Measurements from ENCODE around the gene RAD18. TPM values are rescaled to one million over a fixed set of nuclear protein-coding genes. Genes with fewer than 3 reads are reported as not detected.

Gene RAD18
- total and polyA plus RNA-seq, 12 donors = 2.0 to 11.4 (median 8.5) TPM

DNA sequence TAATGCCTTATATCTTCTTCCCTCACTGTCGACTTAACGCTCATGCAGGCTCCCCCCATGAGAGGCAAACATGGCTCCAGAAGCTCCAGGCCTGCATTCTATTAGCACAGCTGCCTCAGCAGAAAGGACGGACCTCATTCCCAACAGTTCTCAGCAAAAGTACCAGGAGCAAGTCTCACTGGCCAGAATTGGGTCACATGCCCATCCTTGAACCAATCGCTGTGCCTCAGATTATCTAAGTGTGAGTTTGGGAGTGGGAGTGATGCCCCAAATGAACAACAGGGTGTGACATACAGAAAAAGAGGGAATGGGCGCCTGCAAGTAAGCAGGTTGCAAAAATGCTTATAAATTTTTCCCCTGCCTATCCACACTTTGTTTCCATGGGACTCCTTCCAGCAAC lies 4.3 kb upstream of the RAD18 start:
- no peak for DNase-seq
- Histone ChIP-seq H3K27me3 (no peaks in the 10 kb centered on the region), H3K36me3 (replicated peaks in 1 of 2) (no peaks in the 10 kb centered on the region), H3K4me1 (replicated peaks in 1 of 2) (peaks cover 4 to 7% of the 10 kb centered on the region in 2 donors), H3K9me3 (replicated peaks in 1 of 3) (no peaks in the 10 kb centered on the region), H3K4me3 (no peak overlapping the region), H3K27ac (no peak overlapping the region)
- WGBS, 4 donors = 69 to 80% (median 72%) methylated on average over 5 of the region's 5 CpGs
- intact Hi-C loops (cut with DNase I) = no loop called here
- TF ChIP-seq, protein P1, sequence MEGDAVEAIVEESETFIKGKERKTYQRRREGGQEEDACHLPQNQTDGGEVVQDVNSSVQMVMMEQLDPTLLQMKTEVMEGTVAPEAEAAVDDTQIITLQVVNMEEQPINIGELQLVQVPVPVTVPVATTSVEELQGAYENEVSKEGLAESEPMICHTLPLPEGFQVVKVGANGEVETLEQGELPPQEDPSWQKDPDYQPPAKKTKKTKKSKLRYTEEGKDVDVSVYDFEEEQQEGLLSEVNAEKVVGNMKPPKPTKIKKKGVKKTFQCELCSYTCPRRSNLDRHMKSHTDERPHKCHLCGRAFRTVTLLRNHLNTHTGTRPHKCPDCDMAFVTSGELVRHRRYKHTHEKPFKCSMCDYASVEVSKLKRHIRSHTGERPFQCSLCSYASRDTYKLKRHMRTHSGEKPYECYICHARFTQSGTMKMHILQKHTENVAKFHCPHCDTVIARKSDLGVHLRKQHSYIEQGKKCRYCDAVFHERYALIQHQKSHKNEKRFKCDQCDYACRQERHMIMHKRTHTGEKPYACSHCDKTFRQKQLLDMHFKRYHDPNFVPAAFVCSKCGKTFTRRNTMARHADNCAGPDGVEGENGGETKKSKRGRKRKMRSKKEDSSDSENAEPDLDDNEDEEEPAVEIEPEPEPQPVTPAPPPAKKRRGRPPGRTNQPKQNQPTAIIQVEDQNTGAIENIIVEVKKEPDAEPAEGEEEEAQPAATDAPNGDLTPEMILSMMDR (IDR thresholded peaks at IDR 0.05) = no peak
- TF ChIP-seq POLR2A (IDR thresholded peaks at IDR 0.05) = no peak

DNA sequence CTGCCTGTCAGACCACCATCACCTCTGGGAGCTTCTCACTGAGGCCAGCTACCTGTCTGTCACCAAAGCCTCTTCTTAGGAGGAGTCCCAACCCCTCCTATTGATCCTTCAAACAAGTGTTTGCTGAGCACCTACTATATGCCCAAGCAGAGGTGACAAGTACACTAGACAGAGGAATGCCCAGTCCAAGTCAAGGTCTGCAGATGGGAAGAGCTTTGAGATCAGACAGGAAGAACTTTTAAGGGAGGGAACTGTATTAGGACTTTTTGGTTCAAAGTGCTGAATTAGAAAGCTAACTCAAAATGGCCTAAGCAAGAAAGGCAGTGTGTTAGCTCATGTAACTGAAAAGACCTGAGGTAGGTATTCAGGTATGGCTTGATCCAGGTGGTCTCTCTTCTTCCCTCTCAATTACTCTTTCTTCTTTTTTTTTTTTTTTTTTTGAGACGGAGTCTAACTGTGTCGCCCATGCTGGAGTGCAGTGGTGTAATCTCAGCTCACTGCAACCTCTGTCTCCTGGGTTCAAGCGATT lies 3.6 kb upstream of the RAD18 start:
- TF ChIP-seq, protein P1 (IDR thresholded peaks at IDR 0.05) = no peak
- TF ChIP-seq POLR2A (IDR thresholded peaks at IDR 0.05) = no peak
- Histone ChIP-seq H3K36me3 (replicated peaks in 1 of 2) (no peaks in the 10 kb centered on the region), H3K27me3 (no peaks in the 10 kb centered on the region), H3K4me1 (replicated peaks in 1 of 2) (peaks cover 6 to 12% of the 10 kb centered on the region in 2 donors), H3K27ac (no peak overlapping the region), H3K9me3 (replicated peaks in 1 of 3) (no peaks in the 10 kb centered on the region), H3K4me3 (no peak overlapping the region)
- no peak for DNase-seq
- intact Hi-C loops (cut with DNase I) = no loop called here
- 55 to 89% (median 78%) methylated on average over 3 of the region's 3 CpGs for WGBS, 4 donors

DNA sequence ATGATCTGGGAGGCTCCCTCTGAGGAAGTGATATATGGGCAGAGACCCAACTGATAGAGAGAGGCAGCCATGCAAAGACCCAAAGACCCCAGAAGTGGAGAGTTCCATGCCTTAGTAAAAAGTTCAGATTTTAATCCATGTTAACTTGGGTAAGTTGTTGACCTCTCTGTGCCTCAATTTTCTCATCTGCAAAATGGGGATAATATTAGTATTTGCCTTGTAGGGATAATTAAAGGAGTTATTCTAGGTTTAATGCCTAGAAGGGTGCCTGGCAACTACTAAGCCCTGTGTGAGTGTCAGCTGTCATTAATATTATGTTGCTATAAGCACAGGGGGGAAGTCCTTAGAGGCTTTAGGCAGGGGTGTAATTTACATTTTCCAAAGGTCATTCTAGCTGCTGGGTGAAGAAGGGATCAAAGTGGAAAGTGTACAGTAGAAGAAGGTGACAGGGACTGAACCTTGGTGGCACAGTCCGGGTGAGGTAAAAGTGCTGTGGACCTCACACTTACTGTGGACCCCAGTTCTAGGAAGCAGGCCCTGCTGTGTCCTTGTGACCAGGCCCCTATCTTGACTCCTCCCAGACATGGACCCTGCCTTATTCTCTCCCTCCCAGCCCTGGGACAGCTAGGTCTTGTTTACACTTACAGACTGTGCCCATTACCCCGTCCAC lies 3.0 kb upstream of the RAD18 start:
- Histone ChIP-seq H3K4me3 (no peak overlapping the region), H3K27ac (no peak overlapping the region), H3K36me3 (replicated peaks in 1 of 2) (no peaks in the 10 kb centered on the region), H3K9me3 (replicated peaks in 1 of 3) (no peaks in the 10 kb centered on the region), H3K4me1 (replicated peaks in 1 of 2) (peaks cover 6 to 12% of the 10 kb centered on the region in 2 donors), H3K27me3 (no peaks in the 10 kb centered on the region)
- intact Hi-C loops (cut with DNase I) = no loop called here
- DNase-seq = no peak
- WGBS, 4 donors = 70 to 92% (median 77%) methylated on average over 2 of the region's 2 CpGs
- TF ChIP-seq, protein P1 (IDR thresholded peaks at IDR 0.05) = no peak
- TF ChIP-seq POLR2A (IDR thresholded peaks at IDR 0.05) = no peak

DNA sequence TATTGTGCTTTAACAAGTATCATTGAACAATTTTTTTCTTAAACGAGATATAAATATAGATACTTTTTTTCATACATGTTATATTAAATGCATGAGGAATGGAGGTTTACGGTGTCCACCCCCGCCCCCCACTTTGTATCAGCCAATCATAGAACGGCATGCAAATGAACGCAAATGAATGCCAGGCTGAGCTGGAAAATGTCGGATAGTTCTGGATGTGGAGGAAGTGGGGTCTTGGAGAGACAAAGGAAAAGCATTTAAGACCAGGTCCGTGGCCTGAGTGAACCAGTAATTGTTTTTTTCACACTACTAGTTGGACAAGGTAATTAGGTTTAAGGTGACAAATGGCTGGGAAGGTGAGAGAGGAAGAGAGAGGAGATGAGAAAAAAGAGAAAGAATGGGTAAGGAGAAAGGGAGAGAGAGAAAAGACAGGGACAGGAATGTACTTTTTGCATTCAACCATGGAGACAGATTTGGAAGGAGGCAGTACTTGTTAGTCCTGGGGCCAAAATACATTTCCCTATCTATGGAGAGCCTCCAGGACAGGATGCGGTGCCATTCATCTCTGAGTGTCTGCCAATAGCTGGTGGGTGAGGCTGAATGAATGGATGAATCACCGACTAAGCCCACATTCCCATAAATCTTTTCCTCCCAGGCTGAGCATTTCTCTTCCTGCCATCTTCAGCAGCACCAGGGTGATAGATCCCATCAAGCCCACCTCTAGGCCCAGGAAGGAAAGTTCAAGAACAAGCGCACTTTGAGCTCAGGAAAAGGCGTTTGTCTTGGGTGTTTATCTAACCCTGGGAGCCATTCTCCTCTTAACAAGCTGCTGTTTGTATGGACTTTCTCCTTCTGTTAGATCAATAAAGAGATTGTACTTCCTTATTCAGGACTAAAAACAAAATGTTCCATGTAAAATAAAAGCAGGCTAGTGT lies 1.4 kb upstream of the RAD18 start:
- Histone ChIP-seq H3K9me3 (replicated peaks in 1 of 3) (no peaks in the 10 kb centered on the region), H3K4me3 (no peak overlapping the region), H3K27ac (no peak overlapping the region), H3K27me3 (no peaks in the 10 kb centered on the region), H3K4me1 (replicated peaks in 1 of 2) (peaks cover 6 to 12% of the 10 kb centered on the region in 2 donors), H3K36me3 (replicated peaks in 1 of 2) (no peaks in the 10 kb centered on the region)
- TF ChIP-seq, protein P1 (IDR thresholded peaks at IDR 0.05) = no peak
- TF ChIP-seq POLR2A (IDR thresholded peaks at IDR 0.05) = no peak
- WGBS, 4 donors = 60 to 64% (median 62%) methylated on average over 11 of the region's 11 CpGs
- intact Hi-C loops (cut with DNase I) = no loop called here
- DNase-seq = peak in 4 of 7 donors; percentile 23 to 57 (median 38)
